Liver (tissue), 9 donors: ENCODE results near the gene MYO10. TPM values are rescaled to one million over a fixed set of nuclear protein-coding genes. Genes with fewer than 3 reads are reported as not detected.

Experiments
- DNase-seq: peaks from one replicate; pipeline ENCODE4 v3.0.0-alpha.2; 2017; ENCODE audit warnings: low spot score
- H3K27ac ChIP-seq, 2 donors: one replicate each; pipeline ENCODE4 v1.7.0; 2013; ENCODE audit warnings: inconsistent platforms in 2 of 2, low read length in 2 of 2, control low read depth in 1 of 2, low read depth in 1 of 2, mild to moderate bottlenecking in 1 of 2
- H3K27me3 ChIP-seq, 4 donors: one replicate each; pipeline versions ENCODE4 v1.6.1 to v1.7.0; 2013; ENCODE audit warnings: low read length in 3 of 4, inconsistent platforms in 1 of 4, mild to moderate bottlenecking in 1 of 4, moderate library complexity in 1 of 4; ENCODE audit not compliant: control insufficient read depth in 4 of 4, insufficient read depth in 4 of 4
- H3K36me3 ChIP-seq, 4 donors: one replicate each; pipeline versions ENCODE4 v1.6.1 to v1.7.0; 2013; ENCODE audit warnings: low read length in 3 of 4, mild to moderate bottlenecking in 3 of 4, low read depth in 1 of 4, moderate library complexity in 1 of 4; ENCODE audit not compliant: control insufficient read depth in 4 of 4, insufficient read depth in 3 of 4
- H3K4me1 ChIP-seq, 4 donors: one replicate each; pipeline versions ENCODE4 v1.6.1 to v1.7.0; 2013; ENCODE audit warnings: low read length in 3 of 4, mild to moderate bottlenecking in 3 of 4, moderate library complexity in 1 of 4; ENCODE audit not compliant: control insufficient read depth in 4 of 4, insufficient read depth in 4 of 4
- H3K4me3 ChIP-seq, 3 donors: one replicate each; pipeline versions ENCODE4 v1.6.1 to v1.7.0; 2013; ENCODE audit warnings: low read length in 3 of 3, control low read depth in 1 of 3, low read depth in 1 of 3, mild to moderate bottlenecking in 1 of 3
- H3K9ac ChIP-seq, 2 donors: one replicate each; pipeline ENCODE4 v1.7.0; 2013; ENCODE audit warnings: low read length in 2 of 2, mild to moderate bottlenecking in 2 of 2, moderate library complexity in 2 of 2, control low read depth in 1 of 2, low read depth in 1 of 2
- H3K9me3 ChIP-seq, 4 donors: one replicate each; pipeline versions ENCODE4 v1.6.1 to v1.7.0; 2013; ENCODE audit warnings: low read length in 3 of 4; ENCODE audit not compliant: control insufficient read depth in 4 of 4
- ATF3 ChIP-seq: IDR thresholded peaks from 2 replicates; pipeline ENCODE4 v1.6.1; 2016; ENCODE audit warnings: antibody characterized with exemption
- FOXA1 ChIP-seq: IDR thresholded peaks from 2 replicates; pipeline ENCODE4 v1.6.1; 2016; ENCODE audit warnings: antibody characterized with exemption
- FOXA2 ChIP-seq: IDR thresholded peaks from 2 replicates; pipeline ENCODE4 v1.6.1; 2016; ENCODE audit warnings: antibody characterized with exemption
- HNF4A ChIP-seq, 2 donors: conservative IDR thresholded peaks; 2 replicates each; pipeline ENCODE4 v1.6.1; 2016; ENCODE audit warnings: antibody characterized with exemption in 2 of 2, mild to moderate bottlenecking in 2 of 2
- HNF4G ChIP-seq: IDR thresholded peaks from 2 replicates; pipeline ENCODE4 v1.6.1; 2016; ENCODE audit warnings: antibody characterized with exemption
- NR2F2 ChIP-seq: IDR thresholded peaks from 2 replicates; pipeline ENCODE4 v1.6.1; 2016; ENCODE audit warnings: antibody characterized with exemption
- RAD21 ChIP-seq, 2 donors: IDR thresholded peaks; 2 replicates each; pipeline ENCODE4 v1.6.1; 2016; ENCODE audit warnings: antibody characterized with exemption in 2 of 2, mild to moderate bottlenecking in 2 of 2
- REST ChIP-seq: IDR thresholded peaks from 2 replicates; pipeline ENCODE4 v1.6.1; 2016; ENCODE audit warnings: antibody characterized with exemption, mild to moderate bottlenecking
- SP1 ChIP-seq: IDR thresholded peaks from 2 replicates; pipeline ENCODE4 v1.6.1; 2018; ENCODE audit warnings: antibody characterized with exemption, mild to moderate bottlenecking
- TAF1 ChIP-seq: conservative IDR thresholded peaks from 2 replicates; pipeline ENCODE4 v1.6.1; 2016; ENCODE audit warnings: antibody characterized with exemption, mild to moderate bottlenecking
- YY1 ChIP-seq: IDR thresholded peaks from 2 replicates; pipeline ENCODE4 v1.6.1; 2016; ENCODE audit warnings: antibody characterized with exemption, mild to moderate bottlenecking
- ZBTB33 ChIP-seq: IDR thresholded peaks from 2 replicates; pipeline ENCODE4 v1.6.1; 2016; ENCODE audit warnings: antibody characterized with exemption
- WGBS: extraction: QIAGEN DNeasy Blood & Tissue Kit; methylation state at CpG from one replicate; pipeline ENCODE4 v1.1.7; 2013; 5-methylcytosine and 5-hydroxymethylcytosine counted together
- polyA plus RNA-seq, 2 donors: library from polyadenylated mRNA; stranded (reverse) in 1 of 2; unstranded in 1 of 2; fragments of 200-250 nt in 1 of 2; fragments of >200 nt in 1 of 2; fragmentation: Nextera tagmentation in 1 of 2; extraction: Ambion mirVana in 1 of 2; gene quantifications; one replicate each; pipeline versions ENCODE4 v1.2.1 to v1.2.3, GENCODE V29; 2013 to 2015
- total RNA-seq, 2 donors: library from RNA; depleted of rRNA; stranded (reverse); fragments of >200 nt; gene quantifications; one replicate each; pipeline ENCODE4 v1.2.3, GENCODE V29; 2014
- TF ChIP-seq, protein P1 (sequence below): IDR thresholded peaks from 2 replicates; pipeline ENCODE4 v1.6.1; 2016; ENCODE audit warnings: antibody characterized with exemption
- TF ChIP-seq, protein P2 (sequence below): fragments of 150-350 bp; IDR thresholded peaks from 2 replicates; pipeline ENCODE4 v1.5.1; 2017; ENCODE audit warnings: improper control_type of control experiment, low read depth, low read length; ENCODE audit not compliant: missing input control
- donor health status: healthy.
- donor health status: healthy.
- donor health status: healthy.
- donor health status: healthy.
- donor health status: healthy.

The MYO10 gene
- total and polyA plus RNA-seq, 4 donors = 4.3 to 15.3 (median 7.1) TPM

GRCh38 chr5:16797951-16798350, 138.1 kb downstream of the MYO10 start:
- DNase-seq = no peak
- no peak overlapping the region for H3K27ac ChIP-seq
- TF ChIP-seq SP1 = no peak
- TF ChIP-seq, protein P1, sequence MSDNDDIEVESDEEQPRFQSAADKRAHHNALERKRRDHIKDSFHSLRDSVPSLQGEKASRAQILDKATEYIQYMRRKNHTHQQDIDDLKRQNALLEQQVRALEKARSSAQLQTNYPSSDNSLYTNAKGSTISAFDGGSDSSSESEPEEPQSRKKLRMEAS = no peak
- no peak for TF ChIP-seq YY1
- TF ChIP-seq NR2F2 = no peak
- TF ChIP-seq HNF4G = no peak
- no peak for TF ChIP-seq HNF4A (conservative IDR thresholded peaks at IDR 0.05)
- TF ChIP-seq ATF3 = no peak
- no peak for TF ChIP-seq TAF1
- TF ChIP-seq FOXA1 = no peak
- no peak overlapping the region for H3K4me3 ChIP-seq
- no peaks in the 10 kb centered on the region for H3K36me3 ChIP-seq
- no peaks in the 10 kb centered on the region for H3K9me3 ChIP-seq
- no peaks in the 10 kb centered on the region for H3K4me1 ChIP-seq
- 94% methylated on average over 2 of the region's 2 CpGs for WGBS
- H3K9ac ChIP-seq = no peak overlapping the region
- H3K27me3 ChIP-seq = peaks cover 0 to 5% (median 0%) of the 10 kb centered on the region in 4 donors

- no peak for DNase-seq
- 88% methylated on average over 23 of the region's 23 CpGs for WGBS
- H3K36me3 ChIP-seq = no peaks in the 10 kb centered on the region
Measured at GRCh38 chr5:16794269-16794913, 141.7 kb downstream of the MYO10 start.

GRCh38 chr5:16792598-16793275, 143.4 kb downstream of the MYO10 start:
- H3K27ac ChIP-seq = no peak overlapping the region
- 79% methylated on average over 13 of the region's 13 CpGs for WGBS

More at GRCh38 chr5:16794269-16794913, 141.7 kb downstream of the MYO10 start:
- H3K9ac ChIP-seq = no peak overlapping the region
- no peak overlapping the region for H3K27ac ChIP-seq
- no peak for TF ChIP-seq TAF1
- no peak for TF ChIP-seq NR2F2
- TF ChIP-seq FOXA1 = no peak
- H3K9me3 ChIP-seq = no peaks in the 10 kb centered on the region
- no peak overlapping the region for H3K4me3 ChIP-seq
- H3K4me1 ChIP-seq = no peaks in the 10 kb centered on the region
- H3K27me3 ChIP-seq = peaks cover 0 to 5% (median 0%) of the 10 kb centered on the region in 4 donors

More at GRCh38 chr5:16792598-16793275, 143.4 kb downstream of the MYO10 start:
- no peak overlapping the region for H3K9ac ChIP-seq
- DNase-seq = no peak
- H3K4me1 ChIP-seq = no peaks in the 10 kb centered on the region
- TF ChIP-seq ATF3 (no peak), REST (no peak), ZBTB33 (no peak), FOXA1 (no peak), RAD21 (IDR thresholded peaks at IDR 0.05) (no peak), SP1 (no peak), YY1 (no peak), TAF1 (no peak), FOXA2 (no peak), HNF4G (no peak), NR2F2 (no peak)
- TF ChIP-seq, protein P2, sequence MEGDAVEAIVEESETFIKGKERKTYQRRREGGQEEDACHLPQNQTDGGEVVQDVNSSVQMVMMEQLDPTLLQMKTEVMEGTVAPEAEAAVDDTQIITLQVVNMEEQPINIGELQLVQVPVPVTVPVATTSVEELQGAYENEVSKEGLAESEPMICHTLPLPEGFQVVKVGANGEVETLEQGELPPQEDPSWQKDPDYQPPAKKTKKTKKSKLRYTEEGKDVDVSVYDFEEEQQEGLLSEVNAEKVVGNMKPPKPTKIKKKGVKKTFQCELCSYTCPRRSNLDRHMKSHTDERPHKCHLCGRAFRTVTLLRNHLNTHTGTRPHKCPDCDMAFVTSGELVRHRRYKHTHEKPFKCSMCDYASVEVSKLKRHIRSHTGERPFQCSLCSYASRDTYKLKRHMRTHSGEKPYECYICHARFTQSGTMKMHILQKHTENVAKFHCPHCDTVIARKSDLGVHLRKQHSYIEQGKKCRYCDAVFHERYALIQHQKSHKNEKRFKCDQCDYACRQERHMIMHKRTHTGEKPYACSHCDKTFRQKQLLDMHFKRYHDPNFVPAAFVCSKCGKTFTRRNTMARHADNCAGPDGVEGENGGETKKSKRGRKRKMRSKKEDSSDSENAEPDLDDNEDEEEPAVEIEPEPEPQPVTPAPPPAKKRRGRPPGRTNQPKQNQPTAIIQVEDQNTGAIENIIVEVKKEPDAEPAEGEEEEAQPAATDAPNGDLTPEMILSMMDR = no peak
- TF ChIP-seq, protein P1 = no peak
- H3K27me3 ChIP-seq = peaks cover 0 to 4% (median 0%) of the 10 kb centered on the region in 4 donors
- H3K36me3 ChIP-seq = no peaks in the 10 kb centered on the region
- H3K4me3 ChIP-seq = no peak overlapping the region
- H3K9me3 ChIP-seq = no peaks in the 10 kb centered on the region
